Measurements from ENCODE around the gene EFNA2. TPM values are rescaled to one million over a fixed set of nuclear protein-coding genes. Genes with fewer than 3 reads are reported as not detected.

Gene EFNA2
- total RNA-seq, 1 experiment from 2014 or later: not detected

- H3F3A ChIP-seq (ENCODE audit: low read length, unreplicated experiment): peaks cover 14% of the 10 kb centered on the region
- DNase-seq (no peak), ATAC-seq (no peak)
- H3K27me3 ChIP-seq (ENCODE audit: low read length): no peaks in the 10 kb centered on the region
- BruUV-seq (replicated peaks): no TSS peak
- H3K4me2 ChIP-seq (ENCODE audit: low read length): no peak overlapping the region
- intact Hi-C loops (cut with micrococcal nuclease): no loop called here
- H4K20me1 ChIP-seq (ENCODE audit: low read length): peaks cover 8% of the 10 kb centered on the region
- no peak overlapping the region for H3K4me3 ChIP-seq (ENCODE audit: low read length)
- TF ChIP-seq EZH2 (IDR thresholded peaks at IDR 0.05; ENCODE audit: low read length, unreplicated experiment) (no peak), EZH2phosphoT487 (IDR thresholded peaks at IDR 0.05; ENCODE audit: borderline replicate concordance, low read length) (no peak)
- TF ChIP-seq, protein P1, sequence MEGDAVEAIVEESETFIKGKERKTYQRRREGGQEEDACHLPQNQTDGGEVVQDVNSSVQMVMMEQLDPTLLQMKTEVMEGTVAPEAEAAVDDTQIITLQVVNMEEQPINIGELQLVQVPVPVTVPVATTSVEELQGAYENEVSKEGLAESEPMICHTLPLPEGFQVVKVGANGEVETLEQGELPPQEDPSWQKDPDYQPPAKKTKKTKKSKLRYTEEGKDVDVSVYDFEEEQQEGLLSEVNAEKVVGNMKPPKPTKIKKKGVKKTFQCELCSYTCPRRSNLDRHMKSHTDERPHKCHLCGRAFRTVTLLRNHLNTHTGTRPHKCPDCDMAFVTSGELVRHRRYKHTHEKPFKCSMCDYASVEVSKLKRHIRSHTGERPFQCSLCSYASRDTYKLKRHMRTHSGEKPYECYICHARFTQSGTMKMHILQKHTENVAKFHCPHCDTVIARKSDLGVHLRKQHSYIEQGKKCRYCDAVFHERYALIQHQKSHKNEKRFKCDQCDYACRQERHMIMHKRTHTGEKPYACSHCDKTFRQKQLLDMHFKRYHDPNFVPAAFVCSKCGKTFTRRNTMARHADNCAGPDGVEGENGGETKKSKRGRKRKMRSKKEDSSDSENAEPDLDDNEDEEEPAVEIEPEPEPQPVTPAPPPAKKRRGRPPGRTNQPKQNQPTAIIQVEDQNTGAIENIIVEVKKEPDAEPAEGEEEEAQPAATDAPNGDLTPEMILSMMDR (conservative IDR thresholded peaks at IDR 0.05; ENCODE audit: low read depth, low read length): no peak
- no peak overlapping the region for H3K9ac ChIP-seq (ENCODE audit: low read length)
- H2AFZ ChIP-seq (ENCODE audit: low read length): no peak overlapping the region
- no peaks in the 10 kb centered on the region for H3K9me2 ChIP-seq (replicated peaks; ENCODE audit: low read length)
- peaks cover 45% of the 10 kb centered on the region for H3K36me3 ChIP-seq (ENCODE audit: low read depth, low read length)
- no peak overlapping the region for H3K27ac ChIP-seq (ENCODE audit: low read length)
- CTCF ChIA-PET: no interaction called here
- POLR2A ChIA-PET (ENCODE audit: unreplicated experiment): no interaction called here
- no peaks in the 10 kb centered on the region for H3K9me3 ChIP-seq (ENCODE audit: low read length)
- H3K4me1 ChIP-seq (ENCODE audit: insufficient read depth, low read length): peaks cover 31% of the 10 kb centered on the region
- peaks cover 52% of the 10 kb centered on the region for H3K79me2 ChIP-seq (ENCODE audit: low read length)
These were observed 30.2 kb upstream of the EFNA2 start for GRCh38 chr19:1255186-1256161.

DNA sequence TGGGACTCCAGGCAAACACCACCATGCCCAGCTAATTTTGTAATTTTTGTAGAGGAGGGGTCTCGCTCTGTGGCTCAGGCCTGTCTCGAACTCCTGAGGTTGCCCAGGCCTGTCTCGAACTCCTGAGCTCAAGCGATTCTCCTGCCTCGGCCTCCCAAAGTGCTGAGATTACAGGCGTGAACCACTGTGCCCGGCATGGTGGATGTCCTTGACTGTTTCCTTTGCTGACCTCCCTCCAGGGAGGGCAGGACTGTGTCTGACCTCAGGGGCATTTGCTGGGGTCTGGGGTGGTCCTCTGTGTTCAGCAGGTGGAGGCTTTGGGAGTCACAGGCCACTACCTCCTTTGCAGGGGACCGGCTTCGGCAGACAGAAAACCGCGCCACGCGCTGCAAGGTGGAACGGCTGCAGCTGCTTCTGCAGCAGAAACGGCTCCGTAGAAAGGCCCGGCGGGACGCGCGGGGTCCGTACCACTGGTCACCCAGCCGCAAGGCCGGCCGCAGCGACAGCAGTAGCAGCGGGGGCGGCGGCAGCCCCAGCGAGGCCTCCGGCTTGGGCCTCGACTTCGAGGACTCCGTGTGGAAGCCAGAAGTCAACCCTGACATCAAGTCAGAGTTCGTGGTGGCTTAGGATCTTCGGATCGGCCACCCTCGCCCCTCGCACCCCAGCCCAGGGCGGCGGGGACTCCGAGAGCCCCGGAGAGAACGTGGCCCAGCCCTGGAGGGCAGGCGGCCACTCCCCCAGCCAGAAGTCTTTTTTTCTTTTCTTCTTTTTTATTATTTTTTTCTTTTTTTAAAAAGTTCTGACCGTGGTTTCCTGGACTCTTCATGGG lies 28.8 kb upstream of the EFNA2 start:
- Histone ChIP-seq H3K27ac (ENCODE audit: low read length) (no peak overlapping the region), H3K9ac (ENCODE audit: low read length) (no peak overlapping the region), H3K4me2 (ENCODE audit: low read length) (no peak overlapping the region), H2AFZ (ENCODE audit: low read length) (no peak overlapping the region), H3K79me2 (ENCODE audit: low read length) (peaks cover 46% of the 10 kb centered on the region), H3K27me3 (ENCODE audit: low read length) (no peaks in the 10 kb centered on the region), H3K9me3 (ENCODE audit: low read length) (no peaks in the 10 kb centered on the region), H3K4me3 (ENCODE audit: low read length) (no peak overlapping the region), H3K36me3 (ENCODE audit: low read depth, low read length) (peaks cover 33% of the 10 kb centered on the region), H3K9me2 (replicated peaks; ENCODE audit: low read length) (no peaks in the 10 kb centered on the region), H3K4me1 (ENCODE audit: insufficient read depth, low read length) (peaks cover 37% of the 10 kb centered on the region), H3F3A (ENCODE audit: low read length, unreplicated experiment) (peaks cover 14% of the 10 kb centered on the region), H4K20me1 (ENCODE audit: low read length) (peaks cover 3% of the 10 kb centered on the region; the same call in 1 of the 2 replicates)
- CTCF ChIA-PET: interaction anchor here (0.5 kb wide), 1 partner anchor 10 kb away, joined by 7 read pairs; no protein-coding TSS in a partner anchor
- intact Hi-C loops (cut with micrococcal nuclease): no loop called here
- POLR2A ChIA-PET (ENCODE audit: unreplicated experiment): no interaction called here
- no TSS peak for BruUV-seq (replicated peaks)
- no peak for DNase-seq
- no peak for ATAC-seq
- TF ChIP-seq, protein P1 (conservative IDR thresholded peaks at IDR 0.05; ENCODE audit: low read depth, low read length): no peak
- no peak for TF ChIP-seq EZH2 (IDR thresholded peaks at IDR 0.05; ENCODE audit: low read length, unreplicated experiment)
- no peak for TF ChIP-seq EZH2phosphoT487 (IDR thresholded peaks at IDR 0.05; ENCODE audit: borderline replicate concordance, low read length)

Measured in PC-3 (cell line).